ENCODE results near the gene JAKMIP3.

DNA sequence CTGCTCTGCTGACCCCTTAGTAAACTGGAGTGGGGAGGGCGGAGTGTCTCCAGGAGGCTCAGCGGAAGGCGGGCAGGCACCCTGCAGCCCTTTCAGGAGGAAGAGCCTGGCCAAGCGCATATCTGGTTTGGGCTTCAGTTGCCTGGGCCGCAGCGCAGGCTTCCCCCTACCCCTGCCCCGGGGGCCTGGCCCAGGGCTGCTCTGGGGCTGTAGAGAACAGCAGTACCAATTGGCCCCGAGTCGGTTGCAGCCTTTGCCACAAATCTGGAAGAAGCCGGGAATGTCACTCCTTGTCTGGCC lies 28.1 kb upstream of the JAKMIP3 start:
- TF ChIP-seq, protein P1, sequence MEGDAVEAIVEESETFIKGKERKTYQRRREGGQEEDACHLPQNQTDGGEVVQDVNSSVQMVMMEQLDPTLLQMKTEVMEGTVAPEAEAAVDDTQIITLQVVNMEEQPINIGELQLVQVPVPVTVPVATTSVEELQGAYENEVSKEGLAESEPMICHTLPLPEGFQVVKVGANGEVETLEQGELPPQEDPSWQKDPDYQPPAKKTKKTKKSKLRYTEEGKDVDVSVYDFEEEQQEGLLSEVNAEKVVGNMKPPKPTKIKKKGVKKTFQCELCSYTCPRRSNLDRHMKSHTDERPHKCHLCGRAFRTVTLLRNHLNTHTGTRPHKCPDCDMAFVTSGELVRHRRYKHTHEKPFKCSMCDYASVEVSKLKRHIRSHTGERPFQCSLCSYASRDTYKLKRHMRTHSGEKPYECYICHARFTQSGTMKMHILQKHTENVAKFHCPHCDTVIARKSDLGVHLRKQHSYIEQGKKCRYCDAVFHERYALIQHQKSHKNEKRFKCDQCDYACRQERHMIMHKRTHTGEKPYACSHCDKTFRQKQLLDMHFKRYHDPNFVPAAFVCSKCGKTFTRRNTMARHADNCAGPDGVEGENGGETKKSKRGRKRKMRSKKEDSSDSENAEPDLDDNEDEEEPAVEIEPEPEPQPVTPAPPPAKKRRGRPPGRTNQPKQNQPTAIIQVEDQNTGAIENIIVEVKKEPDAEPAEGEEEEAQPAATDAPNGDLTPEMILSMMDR (IDR thresholded peaks at IDR 0.05), result no peak
- TF ChIP-seq POLR2A (IDR thresholded peaks at IDR 0.05), result no peak

Measured in adrenal gland (tissue), 5 donors.